ENCODE results near the gene PPP1R12B.
A peak's percentile ranks its signal among the peaks of the same experiment; 100 is the strongest.
"Not testable (repeated sequence)": the region's sequence is repeated elsewhere in the genome, so short reads cannot be mapped to it uniquely, and the experiment has no call there.

PPP1R12B gene

GRCh38 chr1:202349206-202349928, 868 bp downstream of the PPP1R12B start:
- no peak for DNase-seq

GRCh38 chr1:202351725-202352124, 3.2 kb downstream of the PPP1R12B start:
- DNase-seq, result no peak

- not testable (repeated sequence) for DNase-seq
These were observed 4.2 kb downstream of the PPP1R12B start for GRCh38 chr1:202352583-202353197.

GRCh38 chr1:202355944-202356553, 7.5 kb downstream of the PPP1R12B start:
- DNase-seq, result no peak

- no peak for DNase-seq
These were observed 9.0 kb downstream of the PPP1R12B start for GRCh38 chr1:202357506-202357905.

GRCh38 chr1:202361224-202361623, 12.7 kb downstream of the PPP1R12B start:
- DNase-seq, result no peak

GRCh38 chr1:202361701-202362100, 13.2 kb downstream of the PPP1R12B start:
- DNase-seq, result no peak

GRCh38 chr1:202362212-202362611, 13.7 kb downstream of the PPP1R12B start:
- no peak for DNase-seq

GRCh38 chr1:202365092-202365815, 16.8 kb downstream of the PPP1R12B start:
- no peak for DNase-seq

- no peak for DNase-seq
These were observed 18.8 kb downstream of the PPP1R12B start for GRCh38 chr1:202367271-202367670.

GRCh38 chr1:202370906-202371305, 22.4 kb downstream of the PPP1R12B start:
- DNase-seq, result not testable (repeated sequence)

- DNase-seq, result peak in 1 of 2 experiments; percentile 20
These were observed 25.6 kb downstream of the PPP1R12B start for GRCh38 chr1:202374099-202374498.

GRCh38 chr1:202375175-202375574, 26.7 kb downstream of the PPP1R12B start:
- DNase-seq, result not testable (repeated sequence)

GRCh38 chr1:202376247-202376646, 27.7 kb downstream of the PPP1R12B start:
- DNase-seq, result no peak

GRCh38 chr1:202379884-202380529, 31.5 kb downstream of the PPP1R12B start:
- DNase-seq, result not testable (repeated sequence)

GRCh38 chr1:202380535-202380934, 32.0 kb downstream of the PPP1R12B start:
- DNase-seq, result not testable (repeated sequence)

- not testable (repeated sequence) for DNase-seq
These were observed 33.4 kb downstream of the PPP1R12B start for GRCh38 chr1:202381867-202382266.

- not testable (repeated sequence) for DNase-seq
These were observed 47.3 kb downstream of the PPP1R12B start for GRCh38 chr1:202395831-202396230.

- no peak for DNase-seq
These were observed 48.8 kb downstream of the PPP1R12B start for GRCh38 chr1:202397256-202397655.

- DNase-seq, result not testable (repeated sequence)
These were observed 49.9 kb downstream of the PPP1R12B start for GRCh38 chr1:202398439-202398838.

- DNase-seq, result not testable (repeated sequence)
These were observed 53.3 kb downstream of the PPP1R12B start for GRCh38 chr1:202401771-202402170.

- DNase-seq, result not testable (repeated sequence)
These were observed 54.9 kb downstream of the PPP1R12B start for GRCh38 chr1:202403381-202403780.

GRCh38 chr1:202405928-202406327, 57.4 kb downstream of the PPP1R12B start:
- DNase-seq, result no peak

All from NCI-H1930 (cell line).